Endometrial microvascular endothelial cells (primary cell): ENCODE results near the gene ABCC1. TPM values are rescaled to one million over a fixed set of nuclear protein-coding genes. Genes with fewer than 3 reads are reported as not detected.

ENCODE experiments used
- in situ Hi-C: cut with HindIII; loops from 2 replicates; pipeline ENCODE4 v1.10.0; 2017; ENCODE audit warnings: low sequenced_read_pairs, low pct_unique_long_range_greater_than_20kb; ENCODE audit errors: inconsistent ontology term
- total RNA-seq: library from RNA; depleted of rRNA; stranded (reverse); fragments of >200 nt; gene quantifications from one replicate; pipeline ENCODE4 v1.2.3, GENCODE V29; 2015; ENCODE audit errors: inconsistent ontology term

ABCC1 gene
- total RNA-seq, 1 donor from 2014 or later: 26.0 TPM

- in situ Hi-C loops: no loop called here
Observed at GRCh38 chr16:16059895-16060590, 110.6 kb downstream of the ABCC1 start.

- in situ Hi-C loops: no loop called here
Observed at GRCh38 chr16:16062023-16062937, 112.9 kb downstream of the ABCC1 start.

- in situ Hi-C loops: no loop called here
Observed at GRCh38 chr16:16063683-16064082, 114.3 kb downstream of the ABCC1 start.

GRCh38 chr16:16064874-16065384 is 115.5 kb downstream of the ABCC1 start:
- in situ Hi-C loops: no loop called here

DNA sequence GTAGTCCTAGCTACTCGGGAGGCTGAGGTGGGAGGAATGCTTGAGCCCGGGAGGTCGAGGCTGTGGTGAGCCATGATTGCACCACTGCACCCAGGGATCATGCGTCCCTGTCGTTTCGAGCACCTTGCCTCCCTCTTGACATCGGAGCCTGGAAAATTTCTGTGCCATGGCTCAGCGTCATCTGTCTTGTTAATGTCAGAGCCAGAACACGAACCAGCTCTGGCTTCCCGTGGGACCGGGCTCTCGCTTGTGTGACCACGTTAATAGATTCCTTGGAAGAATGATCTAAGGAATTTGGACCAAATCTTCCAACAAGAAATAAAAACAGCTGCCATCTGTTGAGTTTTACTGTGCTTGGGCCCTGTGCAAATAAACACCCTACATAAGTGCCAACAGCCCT is 117.7 kb downstream of the ABCC1 start:
- in situ Hi-C loops: no loop called here

DNA sequence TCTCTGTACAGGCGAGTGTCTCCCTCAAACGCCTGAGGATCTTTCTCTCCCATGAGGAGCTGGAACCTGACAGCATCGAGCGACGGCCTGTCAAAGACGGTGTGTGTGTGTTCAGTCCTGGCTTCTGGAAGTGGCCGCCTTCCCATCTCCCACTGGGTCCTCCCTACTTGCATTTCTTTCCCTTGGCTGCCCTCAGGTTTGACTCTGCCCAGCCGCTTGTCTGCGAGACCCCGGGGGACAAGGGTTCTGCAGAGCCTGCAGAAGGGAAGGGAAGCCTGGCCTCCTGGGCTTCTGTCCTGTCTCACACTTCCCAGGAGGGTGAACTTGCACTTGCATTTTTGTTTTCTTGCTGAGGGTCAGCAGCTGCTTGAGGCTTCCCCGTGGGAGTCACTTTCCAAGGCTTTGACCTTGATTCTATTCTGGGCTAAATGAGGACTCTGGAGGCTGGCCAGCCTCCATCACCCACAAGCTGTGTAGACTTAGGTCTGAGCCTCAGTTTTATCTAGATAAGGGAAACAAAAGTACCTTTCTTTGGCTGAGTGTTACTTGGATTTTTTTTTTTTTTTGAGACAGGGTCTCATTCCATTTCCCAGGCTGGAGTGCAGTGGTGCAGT is 122.3 kb downstream of the ABCC1 start:
- in situ Hi-C loops: no loop called here

DNA sequence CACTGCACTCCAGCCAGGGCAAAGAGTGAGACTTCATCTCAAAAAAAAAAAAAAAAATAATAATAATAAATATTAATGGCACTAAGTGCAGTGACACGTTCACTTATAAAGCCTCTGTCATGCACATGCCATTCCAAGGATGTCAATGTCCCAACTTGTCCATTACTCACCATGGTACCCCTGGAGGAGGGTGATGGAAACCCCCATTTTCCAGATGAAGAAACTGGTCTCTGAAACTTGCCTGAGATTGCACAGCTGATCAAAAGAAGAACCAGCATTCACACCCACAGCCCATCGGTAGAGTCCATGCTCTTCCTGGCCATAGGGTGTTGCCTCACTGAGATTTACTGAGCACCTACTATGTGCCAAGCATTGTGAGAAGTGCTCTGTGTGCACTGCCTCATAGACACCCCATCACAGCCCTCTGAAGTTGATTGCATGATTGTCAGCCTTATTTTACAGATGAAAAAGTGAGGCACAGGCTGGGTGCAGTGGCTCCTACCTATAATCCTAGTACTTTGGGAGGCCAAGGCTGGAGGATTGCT is 123.7 kb downstream of the ABCC1 start:
- in situ Hi-C loops: no loop called here

DNA sequence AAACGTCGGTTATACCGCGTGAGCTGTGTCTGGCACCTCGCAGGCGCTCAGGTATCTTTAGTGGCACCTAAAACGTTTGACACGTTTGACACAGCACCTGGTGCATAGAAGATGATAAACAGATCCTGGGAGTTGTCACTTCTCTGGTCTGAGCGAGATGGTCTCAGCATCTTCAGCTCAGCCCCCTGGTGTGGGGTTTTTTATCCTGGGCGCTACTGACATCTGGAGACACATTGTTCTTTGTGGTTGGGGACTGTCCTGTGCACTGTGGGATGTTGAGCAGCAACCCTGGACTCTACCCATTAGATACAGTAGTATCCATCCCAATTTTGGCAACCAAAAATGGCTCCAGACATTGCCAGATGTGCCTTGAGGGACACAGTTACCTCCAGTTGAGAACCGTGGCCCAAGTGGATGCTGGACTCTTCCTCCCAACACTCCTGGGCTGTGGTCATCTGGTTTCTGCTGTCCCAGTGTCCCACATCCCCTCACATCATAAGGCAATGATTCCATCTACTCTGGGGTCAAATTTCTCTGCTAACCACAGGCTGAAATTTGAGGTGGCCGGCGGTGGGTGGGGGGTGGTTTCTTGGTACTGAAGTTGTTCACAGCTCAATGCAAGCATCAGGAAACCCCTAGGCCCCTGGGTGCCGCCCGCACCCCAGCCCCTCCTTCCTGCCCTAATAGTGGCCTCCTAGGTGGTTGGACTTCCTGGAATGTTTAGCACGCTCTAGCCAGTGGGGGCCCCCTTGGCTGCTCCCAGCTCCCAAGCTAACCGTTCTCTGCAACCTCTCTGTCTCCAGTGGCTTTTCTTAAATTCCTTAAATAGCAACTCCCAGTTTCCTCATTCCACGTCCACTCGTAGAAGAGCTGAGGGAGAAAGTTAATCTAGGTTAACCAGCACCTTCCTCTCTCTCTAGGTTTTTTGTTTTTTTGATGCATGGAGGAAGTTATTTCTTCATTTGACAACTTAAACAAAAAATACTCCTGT is 124.8 kb downstream of the ABCC1 start:
- in situ Hi-C loops: no loop called here

- in situ Hi-C loops: no loop called here
Observed at GRCh38 chr16:16075488-16076422, 126.3 kb downstream of the ABCC1 start.

DNA sequence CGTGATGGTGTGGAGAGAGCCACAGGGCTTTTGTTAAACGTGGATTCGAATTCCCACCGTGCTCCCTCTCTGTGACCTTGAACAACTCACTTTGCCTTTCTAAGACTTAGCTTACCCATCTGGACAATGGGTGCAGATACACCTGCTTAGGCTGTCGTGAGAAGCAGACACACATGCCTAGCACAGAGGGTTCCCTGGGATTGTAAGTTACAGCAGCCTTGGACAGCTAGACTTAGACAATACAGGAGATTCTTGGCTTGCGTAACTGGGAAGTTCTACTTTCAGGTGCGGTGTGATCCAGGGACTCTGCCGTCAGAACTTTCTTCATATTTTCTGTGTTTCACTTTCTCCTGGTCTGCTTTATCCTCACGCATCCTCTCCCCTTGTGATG is 127.0 kb downstream of the ABCC1 start:
- in situ Hi-C loops: no loop called here

DNA sequence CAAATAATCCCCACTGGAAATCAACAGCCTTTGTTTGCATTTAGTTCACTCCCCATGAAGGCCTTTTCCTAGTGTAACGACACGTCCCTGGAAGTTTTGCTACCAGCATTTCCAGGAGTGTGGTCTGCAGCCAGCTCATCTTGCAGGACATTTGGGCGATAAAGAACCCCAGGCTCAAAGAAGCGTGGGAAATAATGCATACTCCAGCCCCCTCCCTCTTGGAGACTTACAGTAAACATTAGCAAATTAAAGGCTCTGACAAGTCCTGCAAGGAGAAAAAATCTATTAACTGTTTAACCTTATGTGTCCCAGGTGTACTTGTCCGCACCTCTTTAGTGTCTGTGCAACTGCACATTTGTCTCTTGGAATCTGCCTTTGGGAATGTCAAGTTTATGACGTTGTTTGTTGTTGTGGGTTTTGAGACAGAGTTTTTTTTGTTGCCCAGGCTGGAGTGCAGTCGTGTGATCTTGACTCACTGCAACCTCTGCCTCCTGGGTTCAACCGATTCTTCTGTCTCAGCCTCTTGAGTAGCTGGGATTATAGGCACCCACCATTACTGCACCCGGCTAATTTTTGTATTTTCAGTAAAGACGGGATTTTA is 131.1 kb downstream of the ABCC1 start:
- in situ Hi-C loops: no loop called here

- in situ Hi-C loops: no loop called here
Observed at GRCh38 chr16:16081141-16081540, 131.7 kb downstream of the ABCC1 start.

- in situ Hi-C loops: no loop called here
Observed at GRCh38 chr16:16082255-16082654, 132.8 kb downstream of the ABCC1 start.

- in situ Hi-C loops: no loop called here
Observed at GRCh38 chr16:16083421-16084156, 134.2 kb downstream of the ABCC1 start.

DNA sequence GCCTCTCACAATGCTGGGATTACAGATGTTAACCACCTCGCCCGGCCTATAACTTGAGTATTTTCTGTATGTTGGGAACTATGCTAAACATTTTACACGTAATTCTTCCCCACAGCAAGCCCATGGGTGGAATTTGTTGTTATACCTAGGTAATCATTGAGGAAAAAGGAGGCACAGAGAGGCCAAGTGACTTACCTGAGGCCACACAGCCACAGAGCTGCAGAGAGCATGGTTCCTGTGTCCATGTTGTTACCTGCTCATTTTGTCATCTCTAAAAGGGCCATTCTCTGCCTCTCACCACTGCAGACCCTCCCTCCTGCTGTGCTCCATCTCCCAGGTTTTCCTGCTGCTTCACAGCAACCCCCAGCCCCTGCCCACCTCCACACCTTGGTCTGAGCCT is 135.5 kb downstream of the ABCC1 start:
- in situ Hi-C loops: no loop called here
